Measurements from ENCODE around the gene ADCY5.

DNA sequence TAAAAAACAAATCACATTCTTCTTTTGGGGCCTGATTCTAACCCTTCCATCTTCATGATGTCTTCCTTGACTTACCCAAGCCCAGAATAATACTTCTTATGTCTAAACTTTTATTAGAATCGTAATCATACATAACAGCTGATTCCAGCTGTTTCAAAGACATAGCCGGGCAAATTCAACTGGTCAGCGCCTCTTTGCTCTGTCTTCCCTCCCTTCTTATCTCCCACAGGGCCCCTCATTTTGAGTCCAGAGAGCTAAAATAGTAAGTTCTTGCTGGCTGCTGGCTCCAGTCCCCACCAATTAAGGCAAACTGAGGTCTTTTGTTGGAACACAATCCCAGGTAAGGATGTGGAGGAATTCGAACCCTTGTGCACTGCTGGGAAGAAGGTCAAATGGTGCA is 108.6 kb downstream of the ADCY5 start:
- TF ChIP-seq EZH2 (IDR thresholded peaks at IDR 0.05; ENCODE audit: borderline replicate concordance, low read depth, low read length, severe bottlenecking): no peak
- TF ChIP-seq, protein P1, sequence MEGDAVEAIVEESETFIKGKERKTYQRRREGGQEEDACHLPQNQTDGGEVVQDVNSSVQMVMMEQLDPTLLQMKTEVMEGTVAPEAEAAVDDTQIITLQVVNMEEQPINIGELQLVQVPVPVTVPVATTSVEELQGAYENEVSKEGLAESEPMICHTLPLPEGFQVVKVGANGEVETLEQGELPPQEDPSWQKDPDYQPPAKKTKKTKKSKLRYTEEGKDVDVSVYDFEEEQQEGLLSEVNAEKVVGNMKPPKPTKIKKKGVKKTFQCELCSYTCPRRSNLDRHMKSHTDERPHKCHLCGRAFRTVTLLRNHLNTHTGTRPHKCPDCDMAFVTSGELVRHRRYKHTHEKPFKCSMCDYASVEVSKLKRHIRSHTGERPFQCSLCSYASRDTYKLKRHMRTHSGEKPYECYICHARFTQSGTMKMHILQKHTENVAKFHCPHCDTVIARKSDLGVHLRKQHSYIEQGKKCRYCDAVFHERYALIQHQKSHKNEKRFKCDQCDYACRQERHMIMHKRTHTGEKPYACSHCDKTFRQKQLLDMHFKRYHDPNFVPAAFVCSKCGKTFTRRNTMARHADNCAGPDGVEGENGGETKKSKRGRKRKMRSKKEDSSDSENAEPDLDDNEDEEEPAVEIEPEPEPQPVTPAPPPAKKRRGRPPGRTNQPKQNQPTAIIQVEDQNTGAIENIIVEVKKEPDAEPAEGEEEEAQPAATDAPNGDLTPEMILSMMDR (IDR thresholded peaks at IDR 0.05; ENCODE audit: borderline replicate concordance, extremely low read depth, low read length, poor library complexity, severe bottlenecking): no peak
